GM18868 (cell line): ENCODE results near the gene TRPM5.

Experiments
- ATAC-seq: cut with Tn5 transposase; IDR thresholded peaks from one replicate; pipeline ENCODE4 v1.9.1; 2021; ENCODE audit warnings: mild to moderate bottlenecking, moderate library complexity; ENCODE audit not compliant: unreplicated experiment

TRPM5 gene

DNA sequence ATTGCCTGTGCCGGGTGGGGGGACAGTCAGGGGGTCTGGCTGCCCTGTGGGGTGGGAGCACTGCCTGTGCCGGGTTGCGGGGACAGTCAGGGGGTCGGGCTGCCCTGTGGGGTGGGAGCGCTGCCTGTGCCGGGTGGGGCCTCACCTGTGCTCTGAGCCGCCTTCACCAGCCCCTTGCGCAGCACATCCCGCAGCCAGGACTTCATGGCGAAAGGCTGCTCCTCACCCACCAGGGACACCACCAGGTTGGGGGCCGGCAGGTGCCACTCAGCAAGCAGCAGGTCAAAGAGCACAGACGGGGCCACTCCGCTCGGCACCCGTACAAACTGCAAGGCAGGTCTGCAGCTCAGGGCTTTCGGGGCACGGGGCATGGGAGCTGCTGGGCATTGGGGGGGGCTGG lies 22.3 kb downstream of the TRPM5 start:
- ATAC-seq = no peak

DNA sequence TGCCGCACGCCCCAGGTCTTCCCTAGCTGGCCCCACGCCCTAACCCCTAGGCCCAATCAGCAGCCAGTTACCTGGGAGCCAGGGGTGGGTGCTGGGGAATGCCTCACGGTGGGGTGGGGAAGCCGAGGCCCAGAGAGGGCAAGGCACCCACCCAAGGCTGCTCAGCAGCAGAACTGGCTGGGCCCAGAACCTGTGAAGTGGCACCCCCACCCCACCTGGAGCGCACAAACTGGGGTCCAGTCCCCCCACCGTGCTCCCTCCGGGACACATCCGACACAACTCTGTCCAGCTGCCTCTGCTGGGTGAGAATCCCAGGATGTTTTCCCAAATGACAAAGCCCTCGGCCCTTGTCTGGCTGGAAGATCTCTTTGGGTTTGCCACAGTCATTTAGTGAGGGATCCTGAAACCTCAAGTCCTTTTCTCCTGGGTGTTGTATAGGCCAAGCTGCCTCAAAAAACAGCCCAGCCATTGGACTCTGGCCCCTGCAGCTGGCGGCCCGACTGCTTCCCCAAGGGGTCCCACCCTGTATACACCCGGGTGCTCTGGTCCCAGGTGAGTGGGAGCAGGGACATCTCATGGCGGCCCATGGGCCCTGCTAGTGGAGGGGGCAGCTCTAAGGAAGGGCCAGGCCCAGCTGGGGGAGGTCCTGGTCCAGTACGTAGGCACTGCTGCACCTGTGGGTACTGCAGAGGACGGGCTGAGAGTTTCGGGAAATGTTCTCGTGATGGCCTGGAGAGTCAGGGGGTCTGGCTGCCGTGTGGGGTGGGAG lies 22.9 kb downstream of the TRPM5 start:
- no peak for ATAC-seq

DNA sequence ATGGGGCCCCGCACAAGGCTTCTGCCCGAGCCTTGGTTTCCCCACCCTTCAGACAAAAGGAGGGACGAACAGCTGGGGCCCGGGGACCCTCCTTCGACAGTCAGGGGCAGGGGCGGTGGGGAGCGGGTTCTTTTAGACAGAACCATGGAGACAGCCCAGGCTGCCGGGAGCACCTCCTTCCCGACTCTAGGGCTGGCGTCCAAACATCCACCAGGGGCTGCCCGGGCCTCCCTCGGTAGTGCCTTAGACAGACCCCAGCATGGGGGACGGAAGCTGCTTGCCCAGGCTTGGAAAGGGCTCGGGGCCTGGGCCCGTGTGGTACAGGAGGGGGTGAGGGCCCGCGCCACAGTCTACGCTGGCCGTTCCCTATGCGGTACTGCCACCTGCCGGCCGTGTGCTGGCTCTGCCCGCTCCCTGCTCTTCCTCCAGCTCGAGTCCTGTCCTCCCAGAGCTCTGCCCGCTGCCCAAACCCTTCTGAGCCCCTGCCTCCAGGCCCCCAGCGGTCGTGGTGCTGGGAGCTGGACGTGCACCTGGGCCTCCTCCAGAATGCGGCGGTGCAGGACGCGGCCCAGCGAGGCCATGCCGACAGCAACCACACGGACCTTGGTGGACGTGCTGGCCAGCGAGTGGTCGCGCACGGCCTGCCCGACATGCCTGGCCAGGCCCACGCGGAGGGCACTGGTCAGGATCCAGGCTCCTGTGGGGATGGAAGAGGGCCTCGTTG lies 23.6 kb downstream of the TRPM5 start:
- no peak for ATAC-seq

DNA sequence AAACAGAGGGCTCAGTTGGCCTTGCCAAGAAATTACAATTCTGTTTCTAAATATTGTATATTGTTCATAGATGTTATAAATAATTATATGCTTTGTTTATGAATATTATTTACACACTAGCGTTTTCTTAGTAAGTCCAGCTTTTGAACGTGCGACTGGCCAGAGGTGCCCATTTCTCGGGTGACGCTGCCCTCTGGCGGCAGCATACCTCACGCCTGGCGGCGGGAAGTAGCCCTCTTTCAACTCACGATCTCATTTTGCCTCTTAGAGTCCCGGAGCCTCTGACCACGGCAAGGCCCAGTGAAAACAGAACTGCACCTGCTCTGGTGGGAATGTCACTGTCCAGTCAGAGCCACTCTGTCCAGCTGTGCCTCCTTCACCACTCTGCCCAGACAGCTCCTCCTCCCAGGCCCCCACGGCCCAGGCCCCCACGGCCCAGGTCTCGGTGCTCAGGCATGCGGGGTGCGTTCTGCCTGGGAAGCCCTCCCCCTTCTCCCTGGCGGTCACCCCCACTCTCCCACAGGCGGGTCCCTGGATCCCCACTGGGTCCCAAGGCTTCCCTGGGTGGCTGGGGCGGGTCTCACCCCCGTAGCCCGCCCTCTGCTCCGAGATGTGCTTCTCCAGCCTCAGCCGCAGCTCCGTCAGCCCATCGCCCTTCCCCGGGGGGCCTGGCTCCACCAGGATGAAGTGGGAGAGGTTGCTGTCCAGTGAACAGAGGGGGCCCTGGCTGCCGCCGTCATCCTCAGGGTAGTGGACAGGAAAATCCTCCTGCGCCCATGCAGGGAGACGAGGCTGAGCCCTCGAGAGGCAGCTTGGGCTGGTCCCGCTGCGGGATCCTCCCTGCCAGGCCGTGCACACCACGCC lies 24.4 kb downstream of the TRPM5 start:
- no peak for ATAC-seq

GRCh38 chr11:2418693-2419360 lies 25.5 kb downstream of the TRPM5 start:
- no peak for ATAC-seq

- ATAC-seq = no peak
Measured at GRCh38 chr11:2417856-2418692, 26.2 kb downstream of the TRPM5 start.

- no peak for ATAC-seq
Measured at GRCh38 chr11:2416765-2417164, 27.5 kb downstream of the TRPM5 start.

- ATAC-seq = no peak
Measured at GRCh38 chr11:2415601-2416380, 28.5 kb downstream of the TRPM5 start.

GRCh38 chr11:2415171-2415570 lies 29.1 kb downstream of the TRPM5 start:
- ATAC-seq = no peak

DNA sequence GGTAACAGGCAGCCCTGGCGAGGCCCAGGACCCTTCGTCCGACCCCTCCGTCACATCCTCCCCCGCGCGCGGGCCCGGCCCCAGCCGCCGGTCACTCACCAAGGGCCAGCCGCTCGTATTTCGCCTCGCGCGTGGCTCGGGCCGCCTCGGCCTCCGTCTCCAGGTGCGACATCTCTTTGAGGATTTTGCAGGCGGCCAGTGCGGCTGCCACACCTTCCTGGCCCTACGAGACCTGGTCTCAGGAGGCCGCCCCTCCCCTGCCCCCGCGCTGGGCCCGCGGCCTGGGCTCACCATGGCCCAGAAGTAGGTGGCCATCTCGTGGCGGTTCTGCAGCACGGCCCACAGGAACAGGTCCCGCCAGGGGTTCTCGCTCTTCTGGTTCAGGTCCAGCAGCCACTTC lies 29.7 kb downstream of the TRPM5 start:
- no peak for ATAC-seq

DNA sequence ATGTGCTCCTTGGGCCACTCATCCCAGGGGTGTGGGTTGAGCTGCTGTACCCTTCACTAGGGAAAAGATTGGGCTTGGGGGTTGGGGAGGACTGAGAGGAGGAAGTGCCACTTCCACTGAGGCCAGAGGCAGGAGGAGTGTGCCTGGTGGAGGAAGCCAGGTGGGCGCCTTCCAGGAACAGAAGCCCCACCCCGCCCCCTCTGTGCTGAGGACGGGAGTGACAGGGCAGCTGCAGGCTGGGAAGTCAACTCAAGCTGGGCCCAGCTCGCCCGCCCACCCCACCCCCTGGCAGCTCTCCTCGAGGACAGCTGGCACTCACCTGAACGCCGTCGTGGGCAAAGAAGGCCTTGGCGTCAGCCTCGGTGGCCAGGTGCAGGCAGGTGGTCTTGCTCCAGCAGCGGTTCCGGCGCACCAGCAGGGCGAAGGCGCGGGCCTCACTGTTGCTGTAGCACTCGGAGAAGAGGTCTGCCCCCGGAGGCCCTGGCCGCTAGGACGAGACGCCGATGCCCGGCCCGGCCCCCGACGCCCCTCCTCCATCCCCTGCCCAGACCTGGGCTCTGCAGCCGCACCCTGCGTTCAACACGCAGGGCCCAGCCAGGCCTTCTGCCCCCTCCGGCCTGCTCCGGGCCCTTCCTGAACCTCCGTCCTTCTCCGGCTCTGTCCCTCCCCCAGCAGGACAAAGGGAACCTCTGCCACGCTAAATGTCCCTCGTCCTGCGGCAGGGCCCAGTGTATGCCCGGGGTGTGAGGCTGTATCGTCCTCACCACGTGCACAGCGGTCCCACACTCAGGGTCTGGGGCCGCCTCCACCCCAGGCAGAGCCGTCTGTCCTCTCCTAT lies 30.4 kb downstream of the TRPM5 start:
- no peak for ATAC-seq

DNA sequence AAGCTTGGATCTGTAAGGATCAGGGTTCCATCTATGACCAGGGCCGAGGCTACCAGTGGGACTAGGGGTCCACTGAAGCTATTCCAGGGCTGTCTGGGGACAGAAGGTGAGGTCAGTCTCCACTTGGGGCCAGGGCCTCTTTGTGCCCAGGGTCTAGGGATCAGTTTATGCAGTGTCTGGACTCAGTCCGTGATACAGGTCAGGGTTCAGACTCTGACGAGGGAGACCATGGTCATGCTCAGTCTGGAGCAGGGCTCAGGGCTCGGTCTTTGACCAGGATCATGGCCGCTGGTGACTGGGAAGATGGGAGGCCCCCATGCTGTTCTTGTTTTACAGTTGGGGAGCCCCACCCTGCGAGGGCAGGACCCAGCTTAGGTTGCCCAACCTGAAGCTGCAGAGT lies 32.0 kb downstream of the TRPM5 start:
- no peak for ATAC-seq

- no peak for ATAC-seq
Measured at GRCh38 chr11:2411446-2412305, 32.6 kb downstream of the TRPM5 start.

DNA sequence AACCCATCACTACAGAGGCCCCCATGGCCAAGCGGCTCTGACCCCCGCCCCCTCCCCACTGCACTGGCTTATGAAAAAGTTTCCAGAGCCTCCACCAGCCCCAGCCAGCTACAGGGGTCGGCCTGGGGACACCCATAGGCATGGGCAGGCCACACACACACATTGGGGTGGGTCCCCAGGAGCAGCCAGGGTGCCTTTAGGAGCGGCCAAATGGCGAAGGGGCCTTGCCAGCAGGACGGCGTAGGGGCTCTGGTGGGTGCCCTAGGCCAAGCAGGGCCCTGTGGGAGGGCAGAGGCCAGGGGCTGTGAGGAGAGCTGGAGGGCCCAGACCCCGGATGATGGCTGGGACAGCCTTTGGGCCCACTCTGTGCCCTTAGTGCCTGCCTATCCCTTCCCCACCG lies 33.7 kb downstream of the TRPM5 start:
- no peak for ATAC-seq

DNA sequence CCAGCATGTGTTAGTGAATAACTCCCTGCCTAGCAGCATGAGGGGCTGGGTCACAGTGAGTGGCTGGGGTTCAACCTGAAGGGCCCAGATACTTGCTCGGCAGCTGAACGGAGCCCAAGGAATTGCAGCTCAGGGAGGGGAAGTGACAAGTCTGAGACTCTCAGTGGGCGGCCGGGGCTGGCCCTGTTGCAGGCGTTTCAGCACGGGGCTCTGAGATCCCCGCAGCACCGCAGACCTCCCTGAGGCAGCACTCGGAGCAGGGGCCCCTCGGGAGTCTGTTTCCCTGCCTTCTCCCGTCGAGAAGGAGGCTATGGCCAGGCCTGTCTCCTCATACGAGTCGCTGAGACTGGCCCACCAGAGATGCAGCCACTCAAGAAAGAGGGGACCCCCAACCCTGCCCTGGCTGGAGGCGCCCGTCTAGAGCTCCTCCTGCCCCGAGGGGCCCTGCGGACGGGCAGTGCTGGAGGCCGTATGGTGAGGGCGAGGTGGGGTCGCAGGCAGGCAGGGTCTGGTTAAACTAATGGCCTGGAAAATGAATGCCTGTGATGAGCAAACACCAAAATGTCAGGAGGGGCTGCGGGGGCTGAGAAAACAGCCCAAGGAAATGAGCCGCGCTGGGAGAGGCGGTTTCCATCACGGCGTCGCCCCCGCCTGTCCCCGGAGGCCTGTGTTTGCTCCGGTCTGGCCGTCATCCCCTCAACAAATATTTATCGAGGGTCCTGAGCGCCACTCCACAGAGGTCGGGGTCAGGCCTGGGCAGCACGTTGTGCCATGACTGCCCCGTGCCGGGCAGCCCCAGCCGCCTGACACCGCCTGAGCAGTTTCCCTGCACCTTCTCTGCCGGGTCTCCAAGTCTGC lies 34.5 kb downstream of the TRPM5 start:
- ATAC-seq = no peak

DNA sequence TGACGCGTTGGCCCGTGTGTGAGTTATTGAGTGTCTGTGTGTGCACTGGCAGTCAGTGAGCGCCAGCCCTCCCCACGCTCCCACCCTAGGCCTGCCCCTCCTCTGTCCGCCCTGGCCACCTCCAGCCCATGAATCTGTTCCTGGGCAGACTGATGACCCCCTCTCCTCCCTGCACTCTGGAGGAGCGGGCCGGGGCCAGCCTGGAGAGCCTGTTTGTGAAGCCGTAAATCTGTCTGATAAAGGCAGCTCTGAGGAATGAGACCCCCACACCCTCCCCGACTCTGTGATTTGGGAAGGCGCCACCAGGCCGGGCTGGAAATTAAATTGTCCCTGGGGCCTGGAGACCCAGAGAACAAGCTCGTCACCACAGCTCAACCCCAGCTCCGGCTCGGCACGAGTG lies 35.2 kb downstream of the TRPM5 start:
- ATAC-seq = no peak

- no peak for ATAC-seq
Measured at GRCh38 chr11:2408671-2409070, 35.6 kb downstream of the TRPM5 start.
